Adrenal gland (tissue), 5 donors: Measurements from ENCODE around the gene RINL.

Experiments
- POLR2A ChIP-seq, 2 donors: fragments of 450-650 bp; IDR thresholded peaks; one replicate each; pipeline ENCODE4 v1.6.1; 2017; ENCODE audit warnings: antibody characterized with exemption in 2 of 2, mild to moderate bottlenecking in 2 of 2, moderate library complexity in 1 of 2
- TF ChIP-seq, protein P1 (sequence below), 6 experiments: fragments of 450-650 bp in 4 of 6; fragments of 200-600 bp in 2 of 6; sonication (generic) in 1 of 6; IDR thresholded peaks; 1 replicate in 5 of 6; 2 replicates in 1 of 6; pipeline versions ENCODE4 v1.5.1 to v1.8.0; 2016 to 2021; ENCODE audit warnings: antibody characterized with exemption in 6 of 6, mild to moderate bottlenecking in 2 of 6, moderate library complexity in 1 of 6
- donor health status: DM: no; HTN: no; CAD: no.

DNA sequence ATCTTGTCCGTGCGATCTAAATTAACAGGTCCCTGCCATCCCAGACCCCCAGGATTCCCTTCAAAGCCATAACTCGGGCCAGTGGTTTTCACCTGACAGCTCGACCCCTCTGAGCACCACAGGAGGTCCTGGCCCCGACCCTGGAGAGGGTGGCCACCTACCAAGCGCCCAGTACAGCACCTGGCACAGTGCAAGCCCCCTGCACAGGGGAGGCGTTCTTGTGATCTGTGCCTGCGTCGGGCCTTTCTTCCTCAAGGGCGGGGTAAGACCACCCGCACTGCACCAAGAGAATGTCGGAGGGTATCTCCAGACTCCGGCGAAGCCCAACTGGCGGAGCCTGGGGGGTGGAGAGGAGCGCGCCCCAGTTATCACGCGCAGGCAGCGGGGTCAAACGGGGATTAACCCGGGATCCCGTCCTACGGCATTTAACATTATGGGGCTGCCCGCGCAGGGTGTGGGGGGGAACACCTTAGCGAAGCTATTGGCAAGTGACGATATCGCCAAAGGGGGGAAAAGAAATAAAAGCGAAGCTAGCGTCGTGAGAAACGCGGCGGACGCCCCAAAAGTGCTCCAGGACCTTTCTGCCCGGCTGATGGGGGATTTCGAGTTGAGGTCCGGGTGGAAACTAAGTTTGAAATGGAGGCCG, 27.0 kb downstream of the RINL start:
- TF ChIP-seq, protein P1, sequence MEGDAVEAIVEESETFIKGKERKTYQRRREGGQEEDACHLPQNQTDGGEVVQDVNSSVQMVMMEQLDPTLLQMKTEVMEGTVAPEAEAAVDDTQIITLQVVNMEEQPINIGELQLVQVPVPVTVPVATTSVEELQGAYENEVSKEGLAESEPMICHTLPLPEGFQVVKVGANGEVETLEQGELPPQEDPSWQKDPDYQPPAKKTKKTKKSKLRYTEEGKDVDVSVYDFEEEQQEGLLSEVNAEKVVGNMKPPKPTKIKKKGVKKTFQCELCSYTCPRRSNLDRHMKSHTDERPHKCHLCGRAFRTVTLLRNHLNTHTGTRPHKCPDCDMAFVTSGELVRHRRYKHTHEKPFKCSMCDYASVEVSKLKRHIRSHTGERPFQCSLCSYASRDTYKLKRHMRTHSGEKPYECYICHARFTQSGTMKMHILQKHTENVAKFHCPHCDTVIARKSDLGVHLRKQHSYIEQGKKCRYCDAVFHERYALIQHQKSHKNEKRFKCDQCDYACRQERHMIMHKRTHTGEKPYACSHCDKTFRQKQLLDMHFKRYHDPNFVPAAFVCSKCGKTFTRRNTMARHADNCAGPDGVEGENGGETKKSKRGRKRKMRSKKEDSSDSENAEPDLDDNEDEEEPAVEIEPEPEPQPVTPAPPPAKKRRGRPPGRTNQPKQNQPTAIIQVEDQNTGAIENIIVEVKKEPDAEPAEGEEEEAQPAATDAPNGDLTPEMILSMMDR (IDR thresholded peaks at IDR 0.05) = no peak
- no peak for TF ChIP-seq POLR2A (IDR thresholded peaks at IDR 0.05)
